H9 (cell line): ENCODE results near the gene ATP8B2. TPM values are rescaled to one million over a fixed set of nuclear protein-coding genes. Genes with fewer than 3 reads are reported as not detected.

Experiments
- DNase-seq: peaks from one replicate; pipeline ENCODE4 v3.0.0-alpha.2; 2017
- H2AFZ ChIP-seq: one replicate; pipeline ENCODE4 v1.6.1; 2013; ENCODE audit warnings: mild to moderate bottlenecking, low read length, control low read depth, moderate library complexity
- H2AK5ac ChIP-seq: 2 replicates; pipeline ENCODE4 v1.6.1; 2013; ENCODE audit warnings: low read length, control low read depth, mixed read lengths; ENCODE audit not compliant: insufficient read length
- H2BK120ac ChIP-seq: one replicate; pipeline ENCODE4 v1.6.1; 2013; ENCODE audit warnings: low read depth, mild to moderate bottlenecking, low read length, control low read depth, inconsistent platforms; ENCODE audit not compliant: poor library complexity, severe bottlenecking
- H2BK12ac ChIP-seq: 2 replicates; pipeline ENCODE4 v1.6.1; 2013; ENCODE audit warnings: low read length, control low read depth, mixed read lengths, low read depth; ENCODE audit not compliant: insufficient read length
- H2BK15ac ChIP-seq: 2 replicates; pipeline ENCODE4 v1.6.1; 2013; ENCODE audit warnings: low read depth, low read length, control low read depth
- H2BK20ac ChIP-seq: one replicate; pipeline ENCODE4 v1.6.1; 2013; ENCODE audit warnings: low read depth, mild to moderate bottlenecking, low read length, control low read depth, inconsistent platforms; ENCODE audit not compliant: poor library complexity, severe bottlenecking
- H2BK5ac ChIP-seq: 2 replicates; pipeline ENCODE4 v1.6.1; 2013; ENCODE audit warnings: low read length, control low read depth, mixed read lengths; ENCODE audit not compliant: insufficient read length
- H3K14ac ChIP-seq: 2 replicates; pipeline ENCODE4 v1.6.1; 2013; ENCODE audit warnings: low read length, control low read depth; ENCODE audit not compliant: insufficient read depth
- H3K18ac ChIP-seq: 2 replicates; pipeline ENCODE4 v1.6.1; 2013; ENCODE audit warnings: low read depth, mild to moderate bottlenecking, mixed read lengths, low read length, control low read depth; ENCODE audit not compliant: insufficient read length
- H3K23ac ChIP-seq: 2 replicates; pipeline ENCODE4 v1.6.1; 2013; ENCODE audit warnings: low read length, control low read depth, mixed read lengths, low read depth; ENCODE audit not compliant: insufficient read length
- H3K23me2 ChIP-seq: 2 replicates; pipeline ENCODE4 v1.6.1; 2013; ENCODE audit warnings: low read depth, mild to moderate bottlenecking, mixed read lengths, low read length, control low read depth; ENCODE audit not compliant: insufficient read length, poor library complexity, severe bottlenecking
- H3K27ac ChIP-seq: 2 replicates; pipeline ENCODE4 v1.5.1; 2013; ENCODE audit warnings: low read length, control low read depth, mixed read lengths, low read depth; ENCODE audit not compliant: insufficient read length
- H3K27me3 ChIP-seq: 2 replicates; pipeline ENCODE4 v1.6.1; 2013; ENCODE audit warnings: low read length, control low read depth, inconsistent platforms; ENCODE audit not compliant: insufficient read depth
- H3K4ac ChIP-seq: 2 replicates; pipeline ENCODE4 v1.6.1; 2013; ENCODE audit warnings: low read depth, mild to moderate bottlenecking, control low read depth, inconsistent platforms, low read length, moderate library complexity
- H3K4me1 ChIP-seq: 2 replicates; pipeline ENCODE4 v1.6.1; 2013; ENCODE audit warnings: low read length, control low read depth, inconsistent platforms; ENCODE audit not compliant: insufficient read depth
- H3K4me2 ChIP-seq: 2 replicates; pipeline ENCODE4 v1.6.1; 2013; ENCODE audit warnings: low read length, control low read depth, mixed read lengths; ENCODE audit not compliant: insufficient read length, insufficient read depth
- H3K56ac ChIP-seq: 2 replicates; pipeline ENCODE4 v1.6.1; 2013; ENCODE audit warnings: low read depth, mild to moderate bottlenecking, mixed read lengths, low read length, control low read depth; ENCODE audit not compliant: insufficient read length
- H3K79me1 ChIP-seq: 2 replicates; pipeline ENCODE4 v1.6.1; 2013; ENCODE audit warnings: low read depth, mild to moderate bottlenecking, moderate library complexity, low read length, control low read depth, inconsistent platforms; ENCODE audit not compliant: insufficient read depth, poor library complexity, severe bottlenecking
- H3K79me2 ChIP-seq: 2 replicates; pipeline ENCODE4 v1.6.1; 2013; ENCODE audit warnings: low read length, control low read depth, inconsistent platforms; ENCODE audit not compliant: insufficient read depth
- H3K9ac ChIP-seq: 2 replicates; pipeline ENCODE4 v1.6.1; 2013; ENCODE audit warnings: low read length, control low read depth, mixed read lengths; ENCODE audit not compliant: insufficient read length; ENCODE audit errors: extremely low read depth
- H3K9me3 ChIP-seq: one replicate; pipeline ENCODE4 v1.6.1; 2013; ENCODE audit warnings: low read depth, low read length, inconsistent platforms; ENCODE audit not compliant: control insufficient read depth
- H3T11ph ChIP-seq: one replicate; pipeline ENCODE4 v1.6.1; 2013; ENCODE audit warnings: mild to moderate bottlenecking, low read length, control low read depth, inconsistent platforms
- H4K20me1 ChIP-seq: one replicate; pipeline ENCODE4 v1.6.1; 2013; ENCODE audit not compliant: control insufficient read depth, insufficient read length, insufficient read depth
- H4K5ac ChIP-seq: 2 replicates; pipeline ENCODE4 v1.6.1; 2013; ENCODE audit warnings: low read depth, mild to moderate bottlenecking, mixed read lengths, low read length, control low read depth; ENCODE audit not compliant: insufficient read length
- H4K8ac ChIP-seq: replicated peaks from 2 replicates; pipeline ENCODE4 v1.6.1; 2013; ENCODE audit warnings: low read length, control low read depth, mixed read lengths, low read depth; ENCODE audit not compliant: insufficient read length
- H4K91ac ChIP-seq: 2 replicates; pipeline ENCODE4 v1.6.1; 2013; ENCODE audit warnings: low read depth, mild to moderate bottlenecking, moderate library complexity, mixed read lengths, low read length, control low read depth; ENCODE audit not compliant: insufficient read length
- H3K27ac Mint-ChIP-seq, 3 experiments: 2 replicates in 2 of 3; 3 replicates in 1 of 3; pipeline ENCODE4 v1.8.0; 2020 to 2021; ENCODE audit warnings: mixed read lengths in 3 of 3, mild to moderate bottlenecking in 1 of 3, moderate library complexity in 1 of 3
- H3K27me3 Mint-ChIP-seq: 2 replicates; pipeline ENCODE4 v1.8.0; 2021; ENCODE audit warnings: low read depth, mild to moderate bottlenecking, moderate library complexity, mixed read lengths
- H3K36me3 Mint-ChIP-seq, 3 experiments: 2 replicates in 2 of 3; 3 replicates in 1 of 3; pipeline ENCODE4 v1.8.0; 2020 to 2021; ENCODE audit warnings: low read depth in 3 of 3, mixed read lengths in 3 of 3; ENCODE audit not compliant: insufficient read depth in 1 of 3
- H3K4me1 Mint-ChIP-seq, 2 experiments: 2 replicates each; pipeline ENCODE4 v1.8.0; 2020; ENCODE audit warnings: mixed read lengths in 2 of 2
- H3K4me3 Mint-ChIP-seq, 2 experiments: 2 replicates in 1 of 2; 3 replicates in 1 of 2; pipeline ENCODE4 v1.8.0; 2020 to 2021; ENCODE audit warnings: mild to moderate bottlenecking in 2 of 2, mixed read lengths in 2 of 2, moderate library complexity in 1 of 2
- H3K9me3 Mint-ChIP-seq, 2 experiments: 2 replicates in 1 of 2; 3 replicates in 1 of 2; pipeline ENCODE4 v1.8.0; 2020; ENCODE audit warnings: mild to moderate bottlenecking in 2 of 2, mixed read lengths in 2 of 2, moderate library complexity in 1 of 2
- WGBS: extraction: QIAGEN DNeasy Blood & Tissue Kit; methylation state at CpG from one replicate; pipeline ENCODE4 v1.1.7; 2013; ENCODE audit warnings: missing lambda C conversion rate, low lambda C conversion rate, mixed read lengths; ENCODE audit not compliant: insufficient read length; ENCODE audit errors: extremely low coverage; 5-methylcytosine and 5-hydroxymethylcytosine counted together
- total RNA-seq: library from RNA; stranded (reverse); gene quantifications from 2 replicates; pipeline ENCODE4 v1.2.1, GENCODE V29; 2021
- TF ChIP-seq, protein P1 (sequence below): fragments of 200-600 bp; sonication (generic); conservative IDR thresholded peaks from 3 replicates; pipeline ENCODE4 v1.8.0; 2021; ENCODE audit warnings: antibody characterized with exemption, mild to moderate bottlenecking

ATP8B2 gene
- total RNA-seq, 1 experiment from 2014 or later, result 37.6 TPM

GRCh38 chr1:154350383-154350782 is 25.1 kb downstream of the ATP8B2 start:
- no peak overlapping the region for H4K91ac ChIP-seq
- H2BK120ac ChIP-seq, result no peak overlapping the region
- H3K27ac ChIP-seq, result no peak overlapping the region
- no peaks in the 10 kb centered on the region for H3K27me3 ChIP-seq
- H3K4me3 Mint-ChIP-seq, result no peak overlapping the region
- H4K5ac ChIP-seq, result no peak overlapping the region
- no peak overlapping the region for H3K27ac Mint-ChIP-seq
- H4K20me1 ChIP-seq, result no peaks in the 10 kb centered on the region
- H2AFZ ChIP-seq, result no peak overlapping the region
- DNase-seq, result peak; percentile 42
- no peak overlapping the region for H3K9ac ChIP-seq
- no peak overlapping the region for H3K4ac ChIP-seq
- no peak overlapping the region for H4K8ac ChIP-seq
- no peaks in the 10 kb centered on the region for H3K79me1 ChIP-seq
- no peak overlapping the region for H3K23ac ChIP-seq
- H2AK5ac ChIP-seq, result no peak overlapping the region
- no peak overlapping the region for H3T11ph ChIP-seq
- no peak overlapping the region for H2BK15ac ChIP-seq
- H3K23me2 ChIP-seq, result peaks cover 12% of the 10 kb centered on the region
- peaks cover 24 to 41% (median 39%) of the 10 kb centered on the region in 3 experiments for H3K36me3 Mint-ChIP-seq
- no peaks in the 10 kb centered on the region for H3K79me2 ChIP-seq
- no peaks in the 10 kb centered on the region for H3K9me3 ChIP-seq
- no peak overlapping the region for H3K14ac ChIP-seq
- no peak overlapping the region for H3K4me2 ChIP-seq
- WGBS, result no CpG with 5 or more reads among the region's 4 CpGs
- TF ChIP-seq, protein P1, sequence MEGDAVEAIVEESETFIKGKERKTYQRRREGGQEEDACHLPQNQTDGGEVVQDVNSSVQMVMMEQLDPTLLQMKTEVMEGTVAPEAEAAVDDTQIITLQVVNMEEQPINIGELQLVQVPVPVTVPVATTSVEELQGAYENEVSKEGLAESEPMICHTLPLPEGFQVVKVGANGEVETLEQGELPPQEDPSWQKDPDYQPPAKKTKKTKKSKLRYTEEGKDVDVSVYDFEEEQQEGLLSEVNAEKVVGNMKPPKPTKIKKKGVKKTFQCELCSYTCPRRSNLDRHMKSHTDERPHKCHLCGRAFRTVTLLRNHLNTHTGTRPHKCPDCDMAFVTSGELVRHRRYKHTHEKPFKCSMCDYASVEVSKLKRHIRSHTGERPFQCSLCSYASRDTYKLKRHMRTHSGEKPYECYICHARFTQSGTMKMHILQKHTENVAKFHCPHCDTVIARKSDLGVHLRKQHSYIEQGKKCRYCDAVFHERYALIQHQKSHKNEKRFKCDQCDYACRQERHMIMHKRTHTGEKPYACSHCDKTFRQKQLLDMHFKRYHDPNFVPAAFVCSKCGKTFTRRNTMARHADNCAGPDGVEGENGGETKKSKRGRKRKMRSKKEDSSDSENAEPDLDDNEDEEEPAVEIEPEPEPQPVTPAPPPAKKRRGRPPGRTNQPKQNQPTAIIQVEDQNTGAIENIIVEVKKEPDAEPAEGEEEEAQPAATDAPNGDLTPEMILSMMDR, result no peak
- no peak overlapping the region for H2BK20ac ChIP-seq
- H3K4me1 Mint-ChIP-seq, result peaks cover 29 to 35% of the 10 kb centered on the region in 2 experiments
- no peak overlapping the region for H3K56ac ChIP-seq
- peaks cover 18% of the 10 kb centered on the region for H3K27me3 Mint-ChIP-seq
- no peaks in the 10 kb centered on the region; a peak in 1 of 5 replicates for H3K9me3 Mint-ChIP-seq
- H3K4me1 ChIP-seq, result no peaks in the 10 kb centered on the region; the same call in 1 of the 2 replicates
- no peak overlapping the region for H2BK12ac ChIP-seq
- H2BK5ac ChIP-seq, result no peak overlapping the region
- H3K18ac ChIP-seq, result no peak overlapping the region
